ENCODE results near the gene OSBP2. TPM values are rescaled to one million over a fixed set of nuclear protein-coding genes. Genes with fewer than 3 reads are reported as not detected.

The OSBP2 gene
- polyA plus RNA-seq, 2 of the 4 experiments (the other 2 are of a cell fraction): 2.7 to 6.0 TPM

DNA sequence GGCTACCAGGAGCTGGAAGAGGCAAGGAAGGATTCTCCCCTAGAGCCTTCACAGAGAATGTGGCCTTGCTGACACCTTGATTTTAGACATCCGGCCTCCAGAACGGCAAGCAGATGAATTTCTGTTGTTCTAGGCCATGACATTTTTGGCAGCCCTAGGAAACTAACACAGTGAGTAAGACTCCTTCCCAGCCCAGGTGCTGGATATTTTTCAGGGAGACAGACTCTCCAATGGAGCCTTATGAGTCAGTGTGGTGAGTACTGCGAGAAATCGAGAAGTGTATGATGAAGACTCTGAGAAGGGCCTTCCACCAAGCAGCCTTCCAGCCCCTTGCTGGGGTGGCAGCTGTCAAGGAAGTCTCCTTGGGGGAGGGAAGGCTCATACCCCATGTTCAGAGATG, 114.4 kb downstream of the OSBP2 start (continued):
- TF ChIP-seq, protein P1, sequence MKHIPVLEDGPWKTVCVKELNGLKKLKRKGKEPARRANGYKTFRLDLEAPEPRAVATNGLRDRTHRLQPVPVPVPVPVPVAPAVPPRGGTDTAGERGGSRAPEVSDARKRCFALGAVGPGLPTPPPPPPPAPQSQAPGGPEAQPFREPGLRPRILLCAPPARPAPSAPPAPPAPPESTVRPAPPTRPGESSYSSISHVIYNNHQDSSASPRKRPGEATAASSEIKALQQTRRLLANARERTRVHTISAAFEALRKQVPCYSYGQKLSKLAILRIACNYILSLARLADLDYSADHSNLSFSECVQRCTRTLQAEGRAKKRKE (CRISPR knock-in tag; IDR thresholded peaks at IDR 0.05; ENCODE audit: low read depth): no peak
- TF ChIP-seq ZFP36 (IDR thresholded peaks at IDR 0.05; ENCODE audit: borderline replicate concordance, partially characterized antibody): no peak
- TF ChIP-seq, protein P2, sequence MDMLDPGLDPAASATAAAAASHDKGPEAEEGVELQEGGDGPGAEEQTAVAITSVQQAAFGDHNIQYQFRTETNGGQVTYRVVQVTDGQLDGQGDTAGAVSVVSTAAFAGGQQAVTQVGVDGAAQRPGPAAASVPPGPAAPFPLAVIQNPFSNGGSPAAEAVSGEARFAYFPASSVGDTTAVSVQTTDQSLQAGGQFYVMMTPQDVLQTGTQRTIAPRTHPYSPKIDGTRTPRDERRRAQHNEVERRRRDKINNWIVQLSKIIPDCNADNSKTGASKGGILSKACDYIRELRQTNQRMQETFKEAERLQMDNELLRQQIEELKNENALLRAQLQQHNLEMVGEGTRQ (IDR thresholded peaks at IDR 0.05): no peak
- no peak for TF ChIP-seq RNF2 (IDR thresholded peaks at IDR 0.05; ENCODE audit: borderline replicate concordance, low read depth)
- TF ChIP-seq FOSB (CRISPR knock-in tag; IDR thresholded peaks at IDR 0.05): no peak
- TF ChIP-seq MAZ (IDR thresholded peaks at IDR 0.05; ENCODE audit: borderline replicate concordance, low read depth, low read length): no peak
- TF ChIP-seq HDAC2 (IDR thresholded peaks at IDR 0.05): no peak

DNA sequence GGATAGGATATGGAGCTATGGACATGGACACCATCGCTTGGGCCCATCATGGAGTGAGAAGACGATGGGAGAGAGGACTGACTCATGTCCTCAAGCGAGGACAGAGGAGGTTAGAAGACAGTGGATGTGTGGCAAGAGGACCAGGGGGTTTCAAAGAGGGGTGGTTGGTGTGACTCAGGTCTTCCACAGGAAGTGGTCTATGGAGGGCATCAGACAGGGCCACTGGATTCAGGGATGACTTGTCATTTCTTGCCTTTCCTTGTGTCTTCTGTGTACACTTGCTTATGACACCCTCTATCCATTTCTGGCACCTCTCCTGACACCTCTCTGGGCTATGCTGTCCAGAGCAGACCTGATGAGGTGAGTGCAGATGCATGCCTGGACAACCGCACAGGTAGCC, 115.4 kb downstream of the OSBP2 start:
- no peak for DNase-seq (ENCODE audit: low read depth in 1 of 2, low spot score in 1 of 2)
- WGBS (ENCODE audit: missing lambda C conversion rate): 90% methylated on average over 4 of the region's 4 CpGs
- ChIA-PET POLR2A (no interaction called here), CTCF (no interaction called here)
- H3K27ac ChIP-seq: no peak overlapping the region
- H3K9me3 ChIP-seq: no peaks in the 10 kb centered on the region
- no peak overlapping the region for H3K4me3 ChIP-seq
- no peak overlapping the region for H3K4me2 ChIP-seq
- TF ChIP-seq MYC (IDR thresholded peaks at IDR 0.05; ENCODE audit: borderline replicate concordance, low read length): no peak
- no peak for TF ChIP-seq TP53 (CRISPR knock-in tag; IDR thresholded peaks at IDR 0.05)
- no peak for TF ChIP-seq ZNF302 (CRISPR knock-in tag; IDR thresholded peaks at IDR 0.05)
- no peak for TF ChIP-seq CEBPB (IDR thresholded peaks at IDR 0.05)
- TF ChIP-seq FOSL2 (IDR thresholded peaks at IDR 0.05): no peak
- TF ChIP-seq FOSL2 (CRISPR knock-in tag; IDR thresholded peaks at IDR 0.05): no peak
- TF ChIP-seq SMC3 (IDR thresholded peaks at IDR 0.05): no peak
- TF ChIP-seq NPAS2 (CRISPR knock-in tag; IDR thresholded peaks at IDR 0.05; ENCODE audit: borderline replicate concordance): no peak
- TF ChIP-seq, protein P3, sequence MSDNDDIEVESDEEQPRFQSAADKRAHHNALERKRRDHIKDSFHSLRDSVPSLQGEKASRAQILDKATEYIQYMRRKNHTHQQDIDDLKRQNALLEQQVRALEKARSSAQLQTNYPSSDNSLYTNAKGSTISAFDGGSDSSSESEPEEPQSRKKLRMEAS (IDR thresholded peaks at IDR 0.05): no peak
- no peak for TF ChIP-seq EHF (CRISPR knock-in tag; IDR thresholded peaks at IDR 0.05)
- TF ChIP-seq, protein P4, sequence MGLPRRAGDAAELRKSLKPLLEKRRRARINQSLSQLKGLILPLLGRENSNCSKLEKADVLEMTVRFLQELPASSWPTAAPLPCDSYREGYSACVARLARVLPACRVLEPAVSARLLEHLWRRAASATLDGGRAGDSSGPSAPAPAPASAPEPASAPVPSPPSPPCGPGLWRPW (IDR thresholded peaks at IDR 0.05): no peak
- TF ChIP-seq RNF2 (IDR thresholded peaks at IDR 0.05; ENCODE audit: borderline replicate concordance, low read depth): no peak
- H3K4me1 ChIP-seq: peaks cover 15% of the 10 kb centered on the region
- no peak for FAIRE-seq
- no peak for ATAC-seq

DNA sequence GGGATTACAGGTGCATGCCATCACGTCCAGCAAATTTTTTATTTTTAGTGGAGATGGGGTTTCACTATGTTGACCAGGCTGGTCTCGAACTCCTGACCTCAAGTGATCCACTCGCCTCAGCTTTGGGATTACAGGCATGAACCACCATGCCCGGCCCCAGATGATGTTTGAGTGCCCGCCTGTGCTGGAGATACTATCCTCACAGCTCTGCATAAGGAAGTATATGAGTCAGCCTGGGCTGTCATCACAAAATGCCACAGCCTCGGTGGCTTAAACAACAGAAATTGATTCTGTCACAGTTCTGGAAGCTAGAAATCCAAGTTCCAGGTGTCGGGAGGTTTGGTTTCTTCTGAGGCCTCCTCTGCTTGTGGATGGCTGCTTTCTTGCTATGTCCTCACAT, 119.3 kb downstream of the OSBP2 start:
- 64% methylated on average over 5 of the region's 7 CpGs for WGBS (ENCODE audit: missing lambda C conversion rate)
- ATAC-seq: no peak
- Histone ChIP-seq H3K9me3 (no peaks in the 10 kb centered on the region), H3K4me1 (no peaks in the 10 kb centered on the region), H3K4me2 (no peak overlapping the region), H3K27ac (no peak overlapping the region), H3K4me3 (no peak overlapping the region)
- FAIRE-seq: no peak
- ChIA-PET CTCF (interaction anchor here (1.0 to 2.2 kb wide), 5 partner anchors 8 to 107 kb away, joined by 3 to 8 read pairs (median 5); no protein-coding TSS in a partner anchor), POLR2A (no interaction called here)
- no peak for TF ChIP-seq JUN (IDR thresholded peaks at IDR 0.05)
- no peak for TF ChIP-seq KDM1A (IDR thresholded peaks at IDR 0.05; ENCODE audit: low read depth)
- TF ChIP-seq RNF2 (IDR thresholded peaks at IDR 0.05; ENCODE audit: borderline replicate concordance, low read depth): no peak
- TF ChIP-seq JUNB (IDR thresholded peaks at IDR 0.05): no peak
- no peak for TF ChIP-seq EP300 (IDR thresholded peaks at IDR 0.05)
- no peak for TF ChIP-seq FOSB (CRISPR knock-in tag; IDR thresholded peaks at IDR 0.05)
- no peak for TF ChIP-seq SREBF2 (IDR thresholded peaks at IDR 0.05)
- TF ChIP-seq ZFP36 (IDR thresholded peaks at IDR 0.05; ENCODE audit: borderline replicate concordance, partially characterized antibody): no peak
- TF ChIP-seq, protein P2 (IDR thresholded peaks at IDR 0.05): no peak
- no peak for TF ChIP-seq CBX2 (IDR thresholded peaks at IDR 0.05; ENCODE audit: borderline replicate concordance, low read depth)
- TF ChIP-seq, protein P4 (IDR thresholded peaks at IDR 0.05): no peak
- TF ChIP-seq TFCP2L1 (CRISPR knock-in tag; IDR thresholded peaks at IDR 0.05): no peak
- no peak for TF ChIP-seq HEYL (CRISPR knock-in tag; IDR thresholded peaks at IDR 0.05)
- no peak for TF ChIP-seq POLR2A (IDR thresholded peaks at IDR 0.05; ENCODE audit: low read length)
- no peak for TF ChIP-seq GATA3 (IDR thresholded peaks at IDR 0.05; ENCODE audit: borderline replicate concordance)
- TF ChIP-seq MYC (IDR thresholded peaks at IDR 0.05; ENCODE audit: borderline replicate concordance, low read length): no peak
- TF ChIP-seq ZSCAN20 (CRISPR knock-in tag; IDR thresholded peaks at IDR 0.05): no peak
- DNase-seq (ENCODE audit: low read depth in 1 of 2, low spot score in 1 of 2): no peak

Data from A549 (cell line).